Measurements from ENCODE around the gene PIP5K1C.

GRCh38 chr19:3589439-3589838, 110.8 kb downstream of the PIP5K1C start:
- TF ChIP-seq POLR2AphosphoS5 (IDR thresholded peaks at IDR 0.05; ENCODE audit: low read depth, low read length): no peak
- TF ChIP-seq SIN3A (IDR thresholded peaks at IDR 0.05; ENCODE audit: borderline replicate concordance, insufficient read depth, low read length): no peak
- no peak for TF ChIP-seq REST (IDR thresholded peaks at IDR 0.05; ENCODE audit: insufficient read depth in 1 of 2, low read depth in 2 of 2, low read length in 2 of 2)
- TF ChIP-seq TAF1 (IDR thresholded peaks at IDR 0.05; ENCODE audit: borderline replicate concordance, insufficient read depth, low read length): no peak
- TF ChIP-seq FOXP2 (optimal IDR thresholded peaks at IDR 0.05; ENCODE audit: borderline replicate concordance, extremely low read depth, extremely low read length, insufficient read depth): no peak

Measured in PFSK-1 (cell line).